Coronary artery (tissue), 2 donors: ENCODE data around the gene SSU72.

Experiments
- DNase-seq: peaks from one replicate; pipeline ENCODE4 v3.0.0-alpha.2; 2017; ENCODE audit warnings: low spot score
- H3K27ac ChIP-seq, 2 donors: fragments of 200-600 bp; sonication (generic); one replicate each; pipeline ENCODE4 v1.5.1; 2016 to 2019
- H3K4me3 ChIP-seq: fragments of 200-600 bp; sonication (generic); 2 replicates; pipeline ENCODE4 v1.5.1; 2016; ENCODE audit warnings: mild to moderate bottlenecking, moderate library complexity
- CTCF ChIP-seq: fragments of 200-600 bp; sonication (generic); IDR thresholded peaks from one replicate; pipeline ENCODE4 v1.5.1; 2019; ENCODE audit warnings: antibody characterized with exemption

The SSU72 gene

DNA sequence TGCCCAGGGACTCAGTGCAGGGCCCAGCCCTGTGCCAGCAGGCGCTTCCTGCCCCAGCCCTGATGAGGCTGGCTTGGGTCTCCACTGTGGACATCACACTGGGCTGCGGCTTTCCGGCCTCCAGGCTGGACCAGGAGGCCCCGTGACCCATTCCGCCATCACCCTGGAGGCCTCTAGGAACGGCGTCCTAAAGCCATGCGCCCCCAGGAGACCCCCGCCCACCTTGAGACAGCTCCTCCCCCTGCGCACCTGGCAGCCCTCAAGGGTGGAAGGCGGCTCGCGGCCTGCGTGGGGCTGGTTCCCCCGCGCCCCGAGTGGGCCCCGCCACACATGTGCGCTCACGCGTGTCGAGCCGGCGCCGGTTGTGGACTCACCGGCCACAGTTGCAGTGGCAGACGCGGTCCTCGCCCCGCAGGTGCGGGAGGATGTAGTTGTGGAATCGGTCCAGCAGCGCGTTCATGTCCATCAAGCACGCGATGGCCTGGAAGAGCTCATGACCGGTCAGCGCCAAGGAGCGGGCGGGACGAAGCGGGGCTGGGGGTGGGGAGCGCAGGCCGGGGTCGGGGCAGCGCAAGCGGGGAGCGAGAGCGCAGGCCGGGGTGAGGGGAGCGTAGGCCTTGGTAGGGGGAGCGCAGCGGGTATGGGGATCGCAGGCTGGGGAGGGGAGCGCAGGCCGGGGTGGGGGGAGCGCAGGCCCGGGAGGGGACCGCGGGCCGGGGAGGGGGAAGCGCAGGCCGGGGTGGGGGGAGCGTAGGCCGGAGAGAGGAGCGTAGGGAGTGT, 35.2 kb downstream of the SSU72 start:
- no peak for TF ChIP-seq CTCF
- peak overlapping the region; percentile 45 to 83 for H3K27ac ChIP-seq
- no peak for DNase-seq
- H3K4me3 ChIP-seq: peak overlapping the region; percentile 91

DNA sequence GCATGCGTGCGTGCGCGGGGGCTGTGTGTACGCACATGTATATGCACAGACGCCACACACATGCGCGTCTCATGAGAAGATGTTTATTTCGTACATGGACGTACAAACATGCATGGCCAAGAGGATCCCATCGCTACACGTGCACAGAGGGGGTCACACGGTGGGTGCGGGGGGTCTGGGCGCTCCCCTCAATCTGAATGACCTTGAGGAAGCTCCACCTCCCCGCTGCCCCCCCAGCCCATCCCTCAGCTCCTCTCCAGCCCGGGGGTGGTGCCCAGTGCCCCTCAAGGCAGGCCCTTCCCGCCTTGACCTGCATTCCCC, 35.7 kb downstream of the SSU72 start:
- peak overlapping the region in 1 of 2 donors; percentile 83 for H3K27ac ChIP-seq
- H3K4me3 ChIP-seq: peak overlapping the region; percentile 91
- no peak for TF ChIP-seq CTCF
- no peak for DNase-seq

DNA sequence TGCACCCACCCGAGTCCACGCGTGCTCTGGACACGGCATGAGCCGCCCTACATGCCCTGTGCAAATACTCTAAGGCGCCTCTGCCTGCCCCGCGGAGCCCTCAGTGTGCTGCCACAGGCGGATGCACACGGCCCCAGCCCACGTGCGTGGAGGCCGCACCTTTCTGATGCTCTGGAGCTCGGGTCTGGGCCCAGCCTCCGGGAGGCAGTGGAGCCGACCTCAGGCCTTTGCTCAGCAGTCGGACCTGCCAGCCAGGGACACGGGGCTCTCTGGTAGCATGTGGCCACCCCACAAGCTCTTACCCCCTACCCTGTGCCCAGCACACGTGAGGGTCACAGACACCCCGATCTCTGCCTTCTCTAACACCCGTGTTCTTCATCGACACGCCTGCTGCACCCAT, 36.3 kb downstream of the SSU72 start:
- Histone ChIP-seq H3K4me3 (no peak overlapping the region), H3K27ac (no peak overlapping the region)
- no peak for TF ChIP-seq CTCF
- no peak for DNase-seq

- no peak for TF ChIP-seq CTCF
Observed at GRCh38 chr1:1537626-1538250, 36.9 kb downstream of the SSU72 start.

DNA sequence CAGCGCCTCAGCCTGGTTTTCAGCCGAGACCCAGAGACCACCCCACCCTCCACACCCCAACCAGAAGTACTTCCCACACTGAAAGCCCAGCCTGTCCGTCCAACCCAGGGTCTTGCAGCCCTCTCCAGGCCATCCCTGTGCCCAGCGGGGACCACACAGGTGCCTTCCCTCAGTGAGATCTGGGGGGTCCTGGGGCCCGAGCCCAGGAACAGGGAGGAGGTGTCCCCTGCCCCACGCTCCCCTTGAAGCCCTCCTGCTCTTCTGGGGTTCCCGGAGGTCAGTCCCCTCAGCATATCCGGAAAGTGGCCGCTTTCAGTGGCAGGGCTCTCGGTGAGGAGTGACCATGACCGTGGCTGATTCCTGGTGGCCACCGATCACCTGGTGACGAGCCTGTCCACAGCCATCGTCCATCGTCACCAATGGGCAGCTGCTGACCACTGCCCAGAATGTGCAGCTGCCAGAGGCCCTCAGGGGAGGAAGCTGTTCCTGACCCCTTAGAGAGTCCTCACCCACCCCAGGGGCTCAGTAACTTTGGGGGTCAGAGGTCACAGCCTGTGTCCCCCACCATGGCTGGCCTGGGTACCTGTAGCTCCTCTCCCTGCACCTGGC, 37.6 kb downstream of the SSU72 start:
- no peak overlapping the region for H3K4me3 ChIP-seq
- no peak for TF ChIP-seq CTCF
- no peak overlapping the region for H3K27ac ChIP-seq
- no peak for DNase-seq

More at GRCh38 chr1:1537626-1538250, 36.9 kb downstream of the SSU72 start:
- no peak for DNase-seq
- Histone ChIP-seq H3K4me3 (no peak overlapping the region), H3K27ac (no peak overlapping the region)

GRCh38 chr1:1536019-1536937, 38.4 kb downstream of the SSU72 start:
- DNase-seq: no peak
- Histone ChIP-seq H3K4me3 (no peak overlapping the region), H3K27ac (no peak overlapping the region)
- no peak for TF ChIP-seq CTCF
